SK-N-SH (cell line): Measurements from ENCODE around the gene ALKBH6. TPM values are rescaled to one million over a fixed set of nuclear protein-coding genes. Genes with fewer than 3 reads are reported as not detected.

ENCODE experiments used
- CTCF ChIA-PET: fragments of 300-600, 350-600 bp; formaldehyde crosslinking; extraction: SDS; loops from one replicate; lab custom pipeline; 2021; lab: Yijun Ruan, JAX
- POLR2A ChIA-PET: fragments of 350-600 bp; sonication (Branson Sonifier 250); formaldehyde crosslinking; extraction: SDS; loops from one replicate; lab custom pipeline; 2020; ENCODE audit warnings: antibody characterized with exemption, inconsistent platforms; lab: Yijun Ruan, JAX
- DNase-seq: peaks from one replicate; pipeline ENCODE4 v3.0.0; 2012
- H2AFZ ChIP-seq: fragments of 200-600 bp; sonication (generic); 2 replicates; pipeline ENCODE4 v1.8.1; 2016; ENCODE audit warnings: antibody characterized with exemption, mild to moderate bottlenecking, low read depth
- H3F3A ChIP-seq: fragments of 200-600 bp; sonication (generic); replicated peaks from 2 replicates; pipeline ENCODE3; 2016; ENCODE audit warnings: antibody characterized with exemption, mild to moderate bottlenecking; ENCODE audit not compliant: insufficient read depth
- H3K27ac ChIP-seq, 2 experiments: fragments of 200-500 bp in 1 of 2; fragments of 200-600 bp in 1 of 2; sonication (Bioruptor generic) in 1 of 2; sonication (generic), shearing (Covaris generic) in 1 of 2; 2 replicates each; pipeline versions ENCODE4 v1.5.1 to v1.6.1; 2014 to 2016; ENCODE audit warnings: low read depth in 2 of 2, inconsistent platforms in 1 of 2, low read length in 1 of 2, mild to moderate bottlenecking in 1 of 2, mixed read lengths in 1 of 2
- H3K27me3 ChIP-seq: fragments of 200-600 bp; sonication (generic), shearing (Covaris generic); 2 replicates; pipeline ENCODE4 v1.6.1; 2016; ENCODE audit warnings: mixed run types; ENCODE audit not compliant: insufficient read depth
- H3K36me3 ChIP-seq, 2 experiments: fragments of 200-500 bp in 1 of 2; fragments of 200-600 bp in 1 of 2; sonication (Bioruptor generic) in 1 of 2; sonication (generic) in 1 of 2; replicated peaks in 1 of 2; 2 replicates each; pipeline versions ENCODE3 to v1.5.1; 2014 to 2016; ENCODE audit warnings: low read length in 1 of 2, mild to moderate bottlenecking in 1 of 2; ENCODE audit not compliant: insufficient read depth in 2 of 2, control insufficient read depth in 1 of 2
- H3K4me1 ChIP-seq, 2 experiments: fragments of 200-500 bp in 1 of 2; fragments of 200-600 bp in 1 of 2; sonication (Bioruptor generic) in 1 of 2; sonication (generic), shearing (Covaris generic) in 1 of 2; 2 replicates each; pipeline versions ENCODE4 v1.5.1 to v1.6.1; 2014 to 2016; ENCODE audit warnings: low read depth in 1 of 2, low read length in 1 of 2, mixed run types in 1 of 2; ENCODE audit not compliant: insufficient read depth in 2 of 2, control insufficient read depth in 1 of 2
- H3K4me2 ChIP-seq: fragments of 200-600 bp; sonication (generic), shearing (Covaris generic); 2 replicates; pipeline ENCODE4 v1.6.1; 2017; ENCODE audit warnings: mixed run types
- H3K4me3 ChIP-seq, 2 experiments: fragments of 200-500 bp in 1 of 2; fragments of 200-600 bp in 1 of 2; sonication (Bioruptor generic) in 1 of 2; sonication (generic), shearing (Covaris generic) in 1 of 2; 2 replicates each; pipeline versions ENCODE4 v1.5.1 to v1.8.1; 2014 to 2016; ENCODE audit warnings: low read depth in 2 of 2, inconsistent platforms in 1 of 2, low read length in 1 of 2, mild to moderate bottlenecking in 1 of 2, mixed read lengths in 1 of 2, moderate library complexity in 1 of 2
- H3K79me2 ChIP-seq: fragments of 200-600 bp; sonication (generic); 2 replicates; pipeline ENCODE4 v1.8.1; 2017; ENCODE audit warnings: mild to moderate bottlenecking; ENCODE audit not compliant: insufficient read depth
- H3K9ac ChIP-seq: fragments of 200-600 bp; sonication (generic); 2 replicates; pipeline ENCODE4 v1.6.1; 2017; ENCODE audit warnings: mixed run types
- H3K9me2 ChIP-seq: fragments of 200-600 bp; sonication (generic); 2 replicates; pipeline ENCODE4 v1.6.1; 2017; ENCODE audit warnings: mixed run types
- H3K9me3 ChIP-seq: fragments of 200-600 bp; sonication (generic); 2 replicates; pipeline ENCODE4 v1.6.1; 2017; ENCODE audit warnings: mixed run types, mild to moderate bottlenecking, moderate library complexity
- H4K20me1 ChIP-seq: fragments of 200-600 bp; sonication (generic); 2 replicates; pipeline ENCODE4 v1.6.1; 2017; ENCODE audit warnings: mild to moderate bottlenecking, mixed run types; ENCODE audit not compliant: insufficient read depth
- CTCF ChIP-seq: fragments of 200-600 bp; sonication (generic); IDR thresholded peaks from 2 replicates; pipeline ENCODE4 v1.6.1; 2017; ENCODE audit warnings: antibody characterized with exemption, mild to moderate bottlenecking, moderate library complexity
- ELF1 ChIP-seq: IDR thresholded peaks from 2 replicates; pipeline ENCODE4 v1.4.0; 2012
- FOSL2 ChIP-seq: IDR thresholded peaks from 2 replicates; pipeline ENCODE4 v1.4.0; 2012; ENCODE audit warnings: low read depth, mild to moderate bottlenecking, moderate library complexity, borderline replicate concordance
- FOXJ3 ChIP-seq: sonication (generic); formaldehyde crosslinking; IDR thresholded peaks from 2 replicates; pipeline ENCODE4 v1.5.1; 2020; ENCODE audit warnings: mild to moderate bottlenecking, missing genetic modification reagents
- GABPA ChIP-seq: IDR thresholded peaks from 2 replicates; pipeline ENCODE4 v1.4.0; 2012; ENCODE audit warnings: low read depth, mild to moderate bottlenecking
- GATA2 ChIP-seq: sonication (generic); formaldehyde crosslinking; IDR thresholded peaks from 2 replicates; pipeline ENCODE4 v1.5.0; 2020; ENCODE audit warnings: mild to moderate bottlenecking, missing genetic modification reagents
- MEF2A ChIP-seq: IDR thresholded peaks from 2 replicates; pipeline ENCODE4 v1.4.0; 2012; ENCODE audit warnings: low read depth, borderline replicate concordance
- MXI1 ChIP-seq: IDR thresholded peaks from 2 replicates; pipeline ENCODE4 v1.6.1; 2012; ENCODE audit warnings: mild to moderate bottlenecking, low read depth, low read length, improper control_type of control experiment
- NFIC ChIP-seq: IDR thresholded peaks from 2 replicates; pipeline ENCODE4 v1.4.0; 2012; ENCODE audit warnings: borderline replicate concordance
- NRF1 ChIP-seq: IDR thresholded peaks from 2 replicates; pipeline ENCODE4 v1.6.1; 2012; ENCODE audit warnings: low read depth, mild to moderate bottlenecking, low read length
- POLR2AphosphoS5 ChIP-seq: IDR thresholded peaks from 2 replicates; pipeline ENCODE4 v1.6.1; 2012; ENCODE audit warnings: low read depth, low read length
- RAD21 ChIP-seq: IDR thresholded peaks from 2 replicates; pipeline ENCODE4 v1.6.1; 2012; ENCODE audit warnings: mild to moderate bottlenecking, low read length
- RFX5 ChIP-seq: IDR thresholded peaks from 2 replicates; pipeline ENCODE4 v1.6.1; 2012; ENCODE audit warnings: mild to moderate bottlenecking, improper control_type of control experiment, low read length
- RXRA ChIP-seq: IDR thresholded peaks from 2 replicates; pipeline ENCODE4 v1.4.0; 2012; ENCODE audit warnings: low read depth, mild to moderate bottlenecking, borderline replicate concordance
- SIN3A ChIP-seq: IDR thresholded peaks from 2 replicates; pipeline ENCODE4 v1.6.1; 2012; ENCODE audit warnings: low read depth, mild to moderate bottlenecking, low read length, moderate library complexity, borderline replicate concordance
- SMC3 ChIP-seq: IDR thresholded peaks from 2 replicates; pipeline ENCODE4 v1.6.1; 2012; ENCODE audit warnings: low read depth, low read length, improper control_type of control experiment
- TEAD4 ChIP-seq: IDR thresholded peaks from 2 replicates; pipeline ENCODE4 v1.4.0; 2012; ENCODE audit warnings: mild to moderate bottlenecking, borderline replicate concordance; ENCODE audit not compliant: insufficient read depth
- WGBS: methylation state at CpG from one replicate; pipeline ENCODE4 v1.1.6; 2017; ENCODE audit warnings: low lambda C conversion rate; 5-methylcytosine and 5-hydroxymethylcytosine counted together
- polyA plus RNA-seq, 3 experiments: library from polyadenylated mRNA; depleted of rRNA; stranded (reverse); fragments of >200 nt; gene quantifications; 2 replicates each; pipeline ENCODE4 v1.2.3, GENCODE V29; 2012
- TF ChIP-seq, protein P1 (sequence below): IDR thresholded peaks from 2 replicates; pipeline ENCODE4 v1.4.0; 2012; ENCODE audit warnings: low read depth
- TF ChIP-seq, protein P2 (sequence below): fragments of 150-350 bp; IDR thresholded peaks from 2 replicates; pipeline ENCODE4 v1.6.1; 2016; ENCODE audit warnings: mild to moderate bottlenecking, low read depth, low read length

The ALKBH6 gene
- polyA plus RNA-seq, 1 of the 3 experiments (the other 2 are of a cell fraction) = 29.9 TPM

GRCh38 chr19:36026091-36026876 is 12.3 kb upstream of the ALKBH6 start:
- Histone ChIP-seq H3K4me2 (no peak overlapping the region), H3K4me3 (no peak overlapping the region), H3K9me2 (no peaks in the 10 kb centered on the region), H4K20me1 (no peaks in the 10 kb centered on the region), H3K27me3 (no peaks in the 10 kb centered on the region), H3K9ac (no peak overlapping the region), H2AFZ (no peak overlapping the region), H3K9me3 (no peaks in the 10 kb centered on the region), H3K36me3 (peaks cover 3 to 23% of the 10 kb centered on the region in 2 experiments), H3K4me1 (no peaks in the 10 kb centered on the region; a peak in 1 of 4 replicates), H3F3A (no peaks in the 10 kb centered on the region), H3K79me2 (0 out of 2 replicates have a peak, but pooled peaks cover 3% of the 10 kb centered on the region), H3K27ac (no peak overlapping the region)
- ChIA-PET CTCF (no interaction called here), POLR2A (no interaction called here)
- 93% methylated on average over 46 of the region's 49 CpGs for WGBS
- TF ChIP-seq NRF1 = no peak
- no peak for TF ChIP-seq RFX5
- TF ChIP-seq GATA2 (CRISPR knock-in tag) = no peak
- TF ChIP-seq ELF1 = no peak
- no peak for TF ChIP-seq FOXJ3
- TF ChIP-seq NFIC = no peak
- TF ChIP-seq FOSL2 = no peak
- no peak for TF ChIP-seq TEAD4
- TF ChIP-seq MEF2A = no peak
- no peak for TF ChIP-seq RAD21
- no peak for TF ChIP-seq RXRA
- no peak for TF ChIP-seq SIN3A
- TF ChIP-seq, protein P1, sequence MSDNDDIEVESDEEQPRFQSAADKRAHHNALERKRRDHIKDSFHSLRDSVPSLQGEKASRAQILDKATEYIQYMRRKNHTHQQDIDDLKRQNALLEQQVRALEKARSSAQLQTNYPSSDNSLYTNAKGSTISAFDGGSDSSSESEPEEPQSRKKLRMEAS = no peak
- TF ChIP-seq GABPA = no peak
- no peak for TF ChIP-seq SMC3
- TF ChIP-seq CTCF = no peak
- TF ChIP-seq MXI1 = no peak
- no peak for TF ChIP-seq POLR2AphosphoS5
- TF ChIP-seq, protein P2, sequence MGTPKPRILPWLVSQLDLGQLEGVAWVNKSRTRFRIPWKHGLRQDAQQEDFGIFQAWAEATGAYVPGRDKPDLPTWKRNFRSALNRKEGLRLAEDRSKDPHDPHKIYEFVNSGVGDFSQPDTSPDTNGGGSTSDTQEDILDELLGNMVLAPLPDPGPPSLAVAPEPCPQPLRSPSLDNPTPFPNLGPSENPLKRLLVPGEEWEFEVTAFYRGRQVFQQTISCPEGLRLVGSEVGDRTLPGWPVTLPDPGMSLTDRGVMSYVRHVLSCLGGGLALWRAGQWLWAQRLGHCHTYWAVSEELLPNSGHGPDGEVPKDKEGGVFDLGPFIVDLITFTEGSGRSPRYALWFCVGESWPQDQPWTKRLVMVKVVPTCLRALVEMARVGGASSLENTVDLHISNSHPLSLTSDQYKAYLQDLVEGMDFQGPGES = no peak
- DNase-seq = no peak
